CD4-positive, alpha-beta T cell treated with Interleukin-15 for 4 hours (primary cell): ENCODE results near the gene RBMS1.
"Not testable (repeated sequence)": the region's sequence is repeated elsewhere in the genome, so short reads cannot be mapped to it uniquely, and the experiment has no call there.

ENCODE experiments used
- DNase-seq: peaks from one replicate; pipeline ENCODE4 v3.0.0-alpha.2; 2020; ENCODE audit warnings: low spot score

The RBMS1 gene

GRCh38 chr2:160380000-160380570, 113.5 kb downstream of the RBMS1 start:
- DNase-seq: no peak

GRCh38 chr2:160379399-160379798, 114.2 kb downstream of the RBMS1 start:
- DNase-seq: no peak

- DNase-seq: no peak
Measured at GRCh38 chr2:160377204-160377995, 116.2 kb downstream of the RBMS1 start.

GRCh38 chr2:160376576-160376975, 117.0 kb downstream of the RBMS1 start:
- no peak for DNase-seq

GRCh38 chr2:160375802-160376469, 117.7 kb downstream of the RBMS1 start:
- DNase-seq: no peak

- DNase-seq: no peak
Measured at GRCh38 chr2:160375037-160375436, 118.6 kb downstream of the RBMS1 start.

GRCh38 chr2:160373666-160374065, 119.9 kb downstream of the RBMS1 start:
- no peak for DNase-seq

- no peak for DNase-seq
Measured at GRCh38 chr2:160373263-160373662, 120.3 kb downstream of the RBMS1 start.

GRCh38 chr2:160372585-160372984, 121.0 kb downstream of the RBMS1 start:
- DNase-seq: no peak

- no peak for DNase-seq
Measured at GRCh38 chr2:160372010-160372356, 121.6 kb downstream of the RBMS1 start.

- DNase-seq: no peak
Measured at GRCh38 chr2:160371251-160372009, 122.2 kb downstream of the RBMS1 start.

- DNase-seq: no peak
Measured at GRCh38 chr2:160368988-160369930, 124.3 kb downstream of the RBMS1 start.

- no peak for DNase-seq
Measured at GRCh38 chr2:160367887-160368286, 125.7 kb downstream of the RBMS1 start.

- not testable (repeated sequence) for DNase-seq
Measured at GRCh38 chr2:160367139-160367538, 126.5 kb downstream of the RBMS1 start.

GRCh38 chr2:160366474-160366873, 127.1 kb downstream of the RBMS1 start:
- DNase-seq: no peak

GRCh38 chr2:160365716-160366367, 127.8 kb downstream of the RBMS1 start:
- no peak for DNase-seq

GRCh38 chr2:160364364-160364763, 129.2 kb downstream of the RBMS1 start:
- no peak for DNase-seq

GRCh38 chr2:160363961-160364360, 129.6 kb downstream of the RBMS1 start:
- DNase-seq: no peak

- DNase-seq: no peak
Measured at GRCh38 chr2:160363055-160363454, 130.6 kb downstream of the RBMS1 start.

- no peak for DNase-seq
Measured at GRCh38 chr2:160362541-160362940, 131.1 kb downstream of the RBMS1 start.

- DNase-seq: no peak
Measured at GRCh38 chr2:160362018-160362417, 131.6 kb downstream of the RBMS1 start.
